Measurements from ENCODE around the gene CDYL2.

CDYL2 gene

DNA sequence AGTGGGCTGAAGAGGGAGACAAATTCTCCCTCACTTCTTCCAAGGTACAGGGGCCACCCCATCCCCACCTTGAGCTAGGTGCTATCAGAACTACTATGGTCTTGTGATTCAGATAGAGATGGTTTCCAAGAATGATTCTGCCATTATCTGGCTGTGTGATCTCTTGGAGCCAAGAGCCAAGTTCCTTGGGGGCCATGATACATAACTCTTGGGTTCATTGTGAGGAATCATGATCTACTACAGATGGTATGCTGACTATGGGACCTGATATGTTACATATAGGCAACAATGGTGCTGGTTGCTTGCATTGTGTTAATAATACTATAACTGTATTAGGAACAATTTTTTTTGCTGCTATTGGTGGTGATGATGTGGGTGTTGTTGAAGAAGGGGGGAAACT, 217.9 kb downstream of the CDYL2 start:
- no peak for DNase-seq

DNA sequence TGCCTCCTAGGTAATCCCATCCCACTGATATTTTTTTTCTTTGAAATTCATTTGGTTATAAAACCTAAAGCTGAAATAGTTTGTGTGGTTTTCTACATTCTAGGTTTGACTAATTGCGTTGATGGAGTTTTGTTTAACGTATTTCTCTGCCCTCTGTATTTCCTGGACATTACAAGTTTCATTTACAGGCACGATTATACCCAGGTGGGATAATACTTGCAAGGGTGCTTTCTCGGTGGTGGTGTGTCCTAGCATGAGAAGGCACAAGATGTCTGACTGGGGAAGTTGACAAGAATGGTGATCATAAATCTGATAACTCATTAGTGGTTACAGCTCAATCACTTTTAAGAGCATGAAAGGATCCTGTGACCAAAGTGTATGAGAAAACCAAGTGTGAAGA, 218.6 kb downstream of the CDYL2 start:
- DNase-seq, result no peak

DNA sequence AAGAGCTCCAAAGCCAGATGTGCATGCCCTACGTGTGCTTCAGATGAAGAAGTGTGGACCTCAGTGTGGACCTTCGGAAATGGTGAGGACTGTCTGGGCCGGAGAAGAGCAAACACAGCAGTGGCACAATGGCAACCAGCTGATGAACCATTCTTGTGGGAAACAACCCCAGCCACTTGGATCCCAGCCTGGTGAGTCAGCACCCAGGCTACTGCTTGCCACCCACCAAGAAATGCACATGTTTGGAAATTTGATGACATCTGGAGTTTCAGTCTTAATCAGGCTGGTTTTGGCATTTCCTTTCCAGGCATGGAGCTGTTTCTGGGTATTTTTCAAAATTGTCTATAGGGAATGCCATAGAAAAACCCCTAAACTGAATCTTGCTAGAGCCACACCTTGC, 220.9 kb downstream of the CDYL2 start:
- no peak for DNase-seq

DNA sequence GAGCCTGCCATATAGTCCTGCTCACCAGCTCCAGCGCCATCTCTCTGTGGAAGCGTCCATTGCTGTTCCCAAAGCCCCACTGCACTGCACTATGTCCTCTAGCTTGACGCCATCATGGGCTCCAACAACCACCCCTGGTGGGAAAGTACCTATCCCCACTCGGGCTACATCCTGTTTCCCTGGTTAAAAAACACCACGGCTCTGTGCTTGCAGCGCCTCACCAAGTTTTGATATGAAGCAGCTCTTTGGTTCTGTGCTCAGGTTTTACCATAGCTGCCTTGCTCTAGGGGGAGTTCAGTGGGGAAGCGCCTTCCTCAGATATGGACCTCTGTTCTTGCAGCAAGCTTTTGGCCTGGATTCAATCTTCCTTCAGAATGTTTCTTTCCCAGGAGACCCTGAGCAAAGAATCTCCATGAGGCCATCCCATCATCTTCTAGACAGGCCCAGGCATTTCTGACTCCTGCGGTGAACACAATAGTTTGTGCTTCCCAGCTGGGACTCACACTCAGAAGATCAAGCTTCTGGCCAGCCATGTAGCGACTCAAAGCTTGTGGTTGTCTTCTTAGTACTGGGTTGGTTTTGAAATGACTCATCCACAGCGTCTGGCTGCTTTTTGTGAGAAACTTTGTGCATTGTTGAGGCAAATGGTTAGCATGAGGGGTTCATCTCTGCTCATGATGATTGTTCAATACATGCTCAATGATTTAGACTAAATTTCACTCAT, 224.1 kb downstream of the CDYL2 start:
- no peak for DNase-seq

DNA sequence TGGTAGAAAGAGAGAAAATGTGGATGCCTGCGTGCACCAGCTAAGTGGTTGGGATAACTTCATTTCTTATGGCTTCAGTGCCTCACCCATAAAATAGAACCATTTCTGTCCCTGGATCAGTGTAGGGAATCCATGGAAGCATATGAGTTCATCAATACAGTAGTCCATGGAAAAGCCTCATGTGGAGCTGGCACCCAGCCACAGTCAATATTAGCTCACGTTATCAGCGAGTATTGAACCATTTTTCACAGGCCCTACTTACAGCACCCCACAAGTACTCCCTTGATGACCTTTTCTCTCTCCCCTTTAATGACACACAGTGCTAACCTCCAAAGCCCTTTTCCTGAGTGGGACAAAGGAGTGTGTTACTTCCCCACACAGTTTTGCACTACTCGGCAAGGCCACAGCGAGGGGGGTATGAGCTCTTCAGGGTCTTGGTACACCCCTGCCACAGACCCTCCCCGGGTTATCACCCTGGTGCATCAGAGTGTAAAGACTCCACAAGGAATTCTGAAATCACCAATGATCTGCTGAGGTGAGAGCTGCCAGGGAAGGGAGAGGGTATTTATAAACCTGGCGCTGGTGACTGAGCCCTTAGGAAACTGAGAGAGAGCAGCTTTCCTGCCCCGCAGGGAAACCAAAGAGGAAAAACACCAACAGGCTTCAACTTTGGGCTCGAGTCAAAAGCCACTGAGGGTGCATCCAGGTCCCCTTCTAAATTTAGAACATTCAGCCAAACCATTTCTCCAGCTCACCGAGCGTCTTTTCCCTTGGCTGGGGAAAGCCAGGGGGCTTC, 226.7 kb downstream of the CDYL2 start:
- no peak for DNase-seq

DNA sequence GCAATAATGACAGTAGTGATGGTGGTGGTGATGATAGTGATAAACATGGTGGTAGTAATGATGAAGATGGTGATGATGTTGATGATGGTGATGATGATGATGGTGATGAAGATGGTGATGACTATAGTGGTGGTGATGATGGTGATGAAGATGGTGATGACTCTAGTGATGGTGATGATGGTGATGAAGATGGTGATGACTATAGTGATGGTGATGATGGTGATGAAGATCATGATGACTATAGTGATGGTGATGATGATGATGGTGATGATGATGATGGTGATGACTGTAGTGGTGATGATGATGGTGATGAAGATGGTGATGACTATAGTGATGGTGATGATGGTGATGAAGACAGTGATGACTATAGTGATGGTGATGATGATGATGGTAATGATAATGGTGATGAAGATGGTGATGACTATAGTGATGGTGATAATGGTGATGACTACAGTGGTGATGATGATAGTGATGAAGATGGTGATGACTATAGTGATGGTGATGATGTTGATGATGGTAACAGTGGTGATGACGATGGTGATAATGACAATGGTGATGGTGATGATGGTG, 228.0 kb downstream of the CDYL2 start:
- DNase-seq, result no peak

DNA sequence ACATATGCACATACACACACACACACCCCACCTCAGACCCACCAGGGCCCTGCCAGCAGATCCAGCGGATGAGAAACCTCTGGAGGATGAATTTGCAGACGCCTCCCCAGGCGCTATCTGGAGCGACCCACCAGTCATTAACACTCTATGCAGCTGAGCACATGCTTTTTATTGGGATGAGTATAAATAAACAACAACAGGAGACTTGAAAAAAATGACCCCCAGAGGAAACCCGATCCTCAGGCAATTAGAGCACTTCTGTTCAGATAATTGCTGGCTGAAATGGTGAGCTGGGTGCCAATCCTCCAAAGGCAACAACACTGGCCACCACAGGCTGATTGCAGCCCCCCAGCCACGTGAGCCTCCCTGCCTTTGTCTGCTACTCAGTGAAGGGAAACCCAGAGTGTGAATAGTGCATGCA, 230.7 kb downstream of the CDYL2 start:
- DNase-seq, result no peak

DNA sequence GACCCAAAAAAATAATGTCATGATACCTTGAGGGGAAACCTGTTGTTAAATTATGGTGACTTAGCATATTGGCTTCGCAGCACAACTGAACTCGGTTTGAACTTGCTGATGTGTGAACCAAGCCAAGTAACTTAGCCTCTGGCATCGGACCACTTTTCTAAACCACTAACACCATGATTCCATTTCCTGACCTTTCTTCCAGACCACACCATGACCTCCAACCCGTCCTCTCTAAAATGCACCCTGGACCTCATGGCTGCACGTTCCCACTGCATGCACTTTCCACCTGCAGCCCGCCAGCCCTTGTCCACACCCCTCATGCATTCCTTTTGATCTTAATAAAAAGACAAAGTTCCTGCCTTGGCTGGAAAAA, 234.3 kb downstream of the CDYL2 start:
- no peak for DNase-seq

DNA sequence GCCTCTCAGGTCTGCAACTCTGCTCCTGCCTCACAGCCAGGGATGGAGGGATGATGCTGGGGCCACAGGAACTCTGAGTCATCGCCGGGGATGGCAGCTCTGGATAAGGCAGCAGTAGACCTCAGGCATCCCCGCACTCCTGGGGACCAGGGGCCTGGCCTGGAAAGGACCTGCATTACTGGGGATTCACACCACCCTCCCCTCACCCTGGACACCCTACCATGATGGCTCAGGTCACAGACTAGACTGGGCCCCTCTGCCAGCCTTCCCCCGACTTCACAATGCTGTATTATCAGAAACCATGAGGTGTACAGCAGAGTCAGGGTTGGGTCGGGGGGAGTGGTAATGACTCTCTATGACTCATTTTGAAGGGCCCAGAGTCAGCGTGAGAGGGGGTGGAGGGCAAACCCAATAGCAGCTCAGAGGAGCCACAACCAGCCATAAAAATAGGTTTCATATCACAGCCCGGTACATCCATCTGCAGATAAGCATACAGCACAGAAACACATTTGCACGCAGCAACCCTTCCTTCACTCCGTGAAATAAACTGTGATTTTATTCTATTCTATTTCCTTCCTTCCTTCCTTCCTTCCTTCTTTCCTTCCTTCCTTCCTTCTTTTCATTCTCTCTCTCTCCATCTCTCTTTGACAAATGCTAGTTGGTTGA, 234.8 kb downstream of the CDYL2 start:
- DNase-seq, result no peak

DNA sequence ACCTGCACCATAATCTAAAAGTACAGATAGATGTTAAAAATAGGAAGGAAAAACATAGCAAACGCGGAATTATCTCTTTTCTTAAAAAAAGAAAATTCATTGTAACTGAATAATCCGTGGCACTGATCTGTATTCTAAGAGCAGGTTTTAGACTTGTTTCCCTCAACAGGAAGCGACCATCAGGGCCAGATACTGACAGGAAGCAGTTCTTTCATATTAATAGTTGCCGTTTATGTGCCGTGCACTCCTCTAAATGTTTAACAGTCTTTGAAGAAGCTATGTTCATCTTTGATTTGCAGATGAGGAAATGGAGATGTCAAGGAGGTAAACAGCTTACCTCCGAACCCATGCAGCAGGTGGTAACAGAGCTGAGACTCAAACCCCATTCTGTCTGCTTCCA, 240.0 kb downstream of the CDYL2 start:
- DNase-seq, result no peak

DNA sequence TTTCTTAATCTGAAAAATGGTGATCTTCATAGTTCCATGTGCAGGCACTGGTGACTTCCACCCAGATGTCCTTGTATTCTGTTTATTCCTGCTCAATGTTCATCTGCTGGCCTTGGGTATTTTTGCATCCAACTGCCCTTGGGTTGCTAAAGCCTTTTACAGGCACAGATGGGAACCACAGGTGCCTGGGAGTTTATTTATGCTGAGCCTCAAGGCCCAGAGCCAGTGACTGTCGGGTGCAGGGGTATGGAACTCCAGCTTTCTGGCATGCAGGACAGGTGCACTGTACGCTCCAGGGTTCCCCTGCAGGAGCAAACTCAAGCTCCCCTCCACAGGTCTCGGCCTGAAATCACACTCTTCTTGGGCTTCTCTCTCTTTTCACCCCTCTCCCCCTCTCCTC, 241.3 kb downstream of the CDYL2 start:
- no peak for DNase-seq

DNA sequence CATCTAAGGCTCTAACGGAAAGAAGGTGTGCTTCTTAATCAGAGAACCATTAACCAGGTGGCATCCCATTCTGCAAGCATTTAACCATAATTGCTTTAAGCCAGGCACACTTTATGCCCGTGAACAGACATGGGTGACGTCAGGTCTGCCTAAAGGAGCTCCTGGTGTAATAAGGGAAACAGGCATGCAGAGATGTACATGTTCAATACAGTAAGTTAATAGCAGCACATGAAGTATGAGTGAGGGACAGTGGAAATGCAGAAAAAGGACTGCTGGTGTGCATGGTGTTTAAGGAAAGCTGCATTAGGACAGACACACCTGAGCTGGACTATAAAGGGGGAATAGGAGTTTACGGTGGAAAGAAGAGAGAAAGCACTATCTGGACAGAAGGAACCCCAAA, 245.0 kb downstream of the CDYL2 start:
- no peak for DNase-seq

DNA sequence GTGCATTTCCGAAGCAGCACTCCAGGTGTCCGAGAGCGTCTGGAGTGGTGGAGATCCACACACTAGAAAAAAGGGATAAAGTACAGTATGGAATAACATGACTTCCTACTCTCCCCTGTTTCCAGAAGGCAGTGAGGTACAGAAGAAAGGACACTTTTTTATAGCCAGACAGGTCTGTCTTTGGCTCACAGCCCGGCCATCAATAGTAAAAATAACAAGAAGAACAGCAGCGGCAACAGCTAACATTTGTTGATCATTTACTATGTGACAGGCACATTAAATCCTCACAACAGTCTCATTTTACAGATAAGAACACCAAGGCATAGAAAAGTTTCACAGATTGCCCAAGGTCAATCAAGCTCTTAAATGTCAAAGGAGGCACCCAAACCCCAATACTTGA, 247.4 kb downstream of the CDYL2 start:
- DNase-seq, result no peak

DNA sequence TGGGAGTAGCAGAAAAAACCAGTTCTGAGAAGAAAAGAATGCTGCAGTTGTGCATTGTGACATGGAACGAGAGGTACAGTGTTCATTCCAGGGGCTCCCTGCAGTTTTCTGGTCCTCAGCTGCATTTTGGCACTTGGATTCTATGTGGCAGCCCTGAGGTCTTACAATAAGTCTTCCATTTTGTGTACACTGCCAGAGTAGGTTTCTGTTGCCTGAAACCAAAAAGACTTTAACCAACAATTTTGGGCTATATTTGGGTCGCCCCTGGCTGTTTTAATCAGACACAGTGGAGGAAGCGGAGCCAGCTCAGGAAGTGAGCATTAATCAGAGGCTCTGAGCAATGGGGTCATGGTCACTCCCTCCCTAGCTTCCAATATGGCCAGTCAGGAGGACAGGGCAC, 247.9 kb downstream of the CDYL2 start:
- no peak for DNase-seq

DNA sequence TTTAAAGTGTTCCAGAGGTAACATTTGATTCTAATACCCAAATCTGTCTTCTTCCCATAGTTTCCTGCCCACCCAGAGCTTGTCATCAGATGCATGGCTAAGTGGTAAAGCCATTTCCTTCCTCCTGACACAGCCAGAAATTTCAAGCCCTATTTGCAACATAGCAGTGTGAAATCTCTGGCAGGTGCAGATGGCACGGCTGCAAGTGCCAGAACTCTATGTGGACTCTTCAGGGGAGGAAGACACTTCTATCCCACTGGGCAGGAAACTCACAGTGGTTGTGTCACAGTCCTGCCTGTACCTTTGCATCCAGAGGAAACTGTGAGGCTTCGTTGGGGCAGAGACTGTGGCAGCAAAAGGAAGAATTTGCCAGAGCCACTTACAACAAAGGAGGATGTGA, 250.4 kb downstream of the CDYL2 start:
- no peak for DNase-seq

DNA sequence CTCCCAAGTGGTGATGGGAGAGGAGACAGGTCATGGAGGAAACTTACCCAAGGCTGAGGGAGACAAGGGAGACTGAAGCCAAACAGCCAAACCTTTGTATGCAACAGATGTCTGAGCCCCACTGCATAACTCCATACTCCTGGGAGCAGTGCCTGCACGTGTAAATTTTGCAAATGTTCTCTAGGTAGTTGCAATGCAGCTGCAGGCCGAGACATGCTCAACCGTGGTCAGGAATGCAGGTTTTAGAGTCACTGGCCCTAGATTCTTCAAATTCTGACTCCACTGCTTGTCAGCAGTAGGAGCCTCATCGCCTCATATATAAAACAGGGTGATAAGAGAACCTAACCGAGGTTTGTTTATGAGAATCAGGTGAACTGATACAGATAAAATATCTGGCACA, 252.1 kb downstream of the CDYL2 start:
- no peak for DNase-seq
